Activated CD8-positive, alpha-beta memory T cell treated with anti-CD3 and anti-CD28 coated beads, Interleukin-2, amount 10 ng/mL, durations not matched to agents 7 days and 5 days (primary cell): Measurements from ENCODE around the gene PHF12. TPM values are rescaled to one million over a fixed set of nuclear protein-coding genes. Genes with fewer than 3 reads are reported as not detected.
A peak's percentile ranks its signal among the peaks of the same experiment; 100 is the strongest.

Experiments used
- ATAC-seq: fragments of 150-1000 bp; cut with Tn5 transposase; one replicate; pipeline ENCODE4 v1.10.0; 2021; ENCODE audit warnings: moderate library complexity
- CTCF ChIA-PET: fragments of 350-600 bp; sonication (Branson Sonifier 250); formaldehyde crosslinking; loops from one replicate; lab custom pipeline; 2021; ENCODE audit warnings: antibody characterized with exemption; lab: Charles Lee
- DNase-seq: peaks from one replicate; pipeline ENCODE4 v3.0.0-alpha.2; 2020
- H3K27ac Mint-ChIP-seq: one replicate; pipeline ENCODE4 v1.8.0; 2021; ENCODE audit warnings: mild to moderate bottlenecking, mixed read lengths
- H3K27me3 Mint-ChIP-seq: one replicate; pipeline ENCODE4 v1.8.0; 2021; ENCODE audit warnings: mixed read lengths
- H3K36me3 Mint-ChIP-seq: one replicate; pipeline ENCODE4 v1.8.0; 2021; ENCODE audit warnings: mild to moderate bottlenecking, mixed read lengths
- H3K4me1 Mint-ChIP-seq: one replicate; pipeline ENCODE4 v1.8.0; 2021; ENCODE audit warnings: mixed read lengths
- H3K4me3 Mint-ChIP-seq: one replicate; pipeline ENCODE4 v1.8.0; 2021; ENCODE audit warnings: mild to moderate bottlenecking, moderate library complexity, mixed read lengths
- H3K9me3 Mint-ChIP-seq: one replicate; pipeline ENCODE4 v1.8.0; 2022; ENCODE audit warnings: low read depth, mixed read lengths
- microRNA-seq: library from miRNA; unstranded; fragments of <30 nt; microRNA quantifications from one replicate; pipeline ENCODE4 v1.2.0, GENCODE V29; 2022
- total RNA-seq, 2 experiments: library from RNA; stranded (reverse); gene quantifications; one replicate each; pipeline ENCODE4 v1.2.3, GENCODE V29; 2021

PHF12 gene
- total RNA-seq, 2 experiments from 2014 or later: 79.5 to 85.8 TPM

DNA sequence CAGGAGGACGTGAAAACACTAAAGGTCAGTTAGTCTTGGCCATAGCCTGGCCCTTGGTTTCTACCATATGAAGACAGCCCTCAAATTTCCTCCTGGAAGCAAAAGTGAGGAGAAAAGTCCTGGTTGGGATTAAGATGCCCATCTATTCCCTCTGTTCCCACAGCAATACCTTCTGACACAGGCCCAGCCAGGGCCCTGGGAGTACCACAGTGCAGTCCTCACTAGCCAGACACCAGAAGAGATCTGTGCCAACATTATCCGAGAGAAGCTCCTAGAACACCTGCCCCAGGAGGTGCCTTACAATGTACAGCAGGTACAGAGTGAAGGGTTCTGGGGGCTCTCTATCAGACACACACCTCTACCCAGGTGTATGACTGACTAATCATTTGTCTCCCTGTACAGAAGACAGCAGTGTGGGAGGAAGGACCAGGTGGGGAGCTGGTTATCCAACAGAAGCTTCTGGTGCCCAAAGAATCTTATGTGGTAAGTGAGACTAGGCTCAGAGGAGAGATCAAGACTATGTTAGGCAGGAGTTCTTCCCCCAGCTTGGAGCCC, 92.4 kb downstream of the PHF12 start:
- H3K27ac Mint-ChIP-seq: peak overlapping the region; percentile 59
- no peaks in the 10 kb centered on the region for H3K9me3 Mint-ChIP-seq
- H3K4me1 Mint-ChIP-seq: peaks cover 22% of the 10 kb centered on the region
- H3K27me3 Mint-ChIP-seq: no peaks in the 10 kb centered on the region
- DNase-seq: no peak
- no peak for ATAC-seq
- CTCF ChIA-PET: interaction anchor here (0.5 to 1.7 kb wide), 4 partner anchors 9 to 109 kb away, joined by 3 to 7 read pairs (median 4); no protein-coding TSS in a partner anchor
- no peak overlapping the region for H3K4me3 Mint-ChIP-seq
- peaks cover 19% of the 10 kb centered on the region for H3K36me3 Mint-ChIP-seq

DNA sequence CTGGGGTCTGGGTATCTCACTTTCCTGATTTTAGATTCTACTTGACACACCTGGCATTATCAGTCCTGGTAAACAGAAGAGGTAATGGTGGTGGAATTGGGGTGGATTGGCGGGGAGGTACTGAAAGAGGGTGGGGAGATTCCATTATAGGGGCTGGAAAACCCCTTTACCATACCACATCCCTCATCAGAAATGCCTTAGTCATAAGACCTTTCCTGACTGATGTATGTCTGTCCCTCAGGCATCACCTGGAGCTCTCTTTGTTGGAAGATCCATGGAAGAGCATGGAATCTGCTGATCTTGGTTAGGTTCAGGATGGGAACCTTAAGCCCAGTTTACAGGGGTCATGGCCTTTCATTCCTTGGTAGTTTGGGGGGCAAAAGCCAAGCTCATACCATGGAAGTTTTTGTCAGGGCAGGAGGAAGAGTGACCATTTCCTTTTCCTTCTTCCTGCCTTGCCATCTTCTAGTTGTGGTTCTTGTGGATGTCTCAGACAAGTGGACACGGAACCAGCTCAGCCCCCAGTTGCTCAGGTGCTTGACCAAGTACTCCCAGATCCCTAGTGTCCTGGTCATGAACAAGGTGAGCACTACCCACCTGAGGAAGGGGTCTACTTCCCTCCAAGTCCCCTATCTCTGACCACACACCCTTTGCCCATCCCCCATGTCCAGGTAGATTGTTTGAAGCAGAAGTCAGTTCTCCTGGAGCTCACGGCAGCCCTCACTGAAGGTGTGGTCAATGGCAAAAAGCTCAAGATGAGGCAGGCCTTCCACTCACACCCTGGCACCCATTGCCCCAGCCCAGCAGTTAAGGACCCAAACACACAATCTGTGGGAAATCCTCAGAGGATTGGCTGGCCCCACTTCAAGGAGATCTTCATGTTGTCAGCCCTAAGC, 93.2 kb downstream of the PHF12 start:
- Mint-ChIP-seq H3K9me3 (no peaks in the 10 kb centered on the region), H3K4me1 (peaks cover 25% of the 10 kb centered on the region), H3K36me3 (peaks cover 19% of the 10 kb centered on the region), H3K27ac (no peak overlapping the region), H3K27me3 (no peaks in the 10 kb centered on the region), H3K4me3 (no peak overlapping the region)
- CTCF ChIA-PET: interaction anchor here (0.5 to 1.7 kb wide), 5 partner anchors 8 to 108 kb away, joined by 3 to 7 read pairs (median 3); partner anchors contain the start of gene DHRS13
- ATAC-seq (no peak), DNase-seq (no peak)

DNA sequence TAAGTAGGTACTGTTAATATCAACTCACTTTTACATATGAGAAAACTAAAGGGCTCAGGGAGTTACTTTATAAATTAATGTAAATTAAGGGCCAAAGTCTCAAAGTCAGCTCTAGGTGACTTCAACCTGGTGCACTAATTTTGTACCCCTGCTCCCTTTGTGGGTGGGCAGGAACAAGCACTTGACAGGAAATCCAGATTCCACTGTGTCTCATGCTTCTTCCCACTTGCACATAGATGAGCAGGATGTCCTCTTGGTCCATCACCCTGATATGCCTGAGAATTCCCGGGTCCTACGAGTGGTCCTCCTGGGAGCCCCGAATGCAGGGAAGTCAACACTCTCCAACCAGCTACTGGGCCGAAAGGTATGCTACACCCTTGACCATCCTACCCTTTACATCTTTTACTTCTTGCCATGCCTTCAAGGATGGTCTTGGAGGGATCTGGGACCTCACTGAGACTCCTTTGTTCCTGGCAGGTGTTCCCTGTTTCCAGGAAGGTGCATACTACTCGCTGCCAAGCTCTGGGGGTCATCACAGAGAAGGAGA, 95.2 kb downstream of the PHF12 start:
- no peak for ATAC-seq
- H3K27ac Mint-ChIP-seq: no peak overlapping the region
- CTCF ChIA-PET: interaction anchor here (0.7 to 1.7 kb wide), 5 partner anchors 15 to 1070 kb away, joined by 3 to 7 read pairs (median 3); no protein-coding TSS in a partner anchor
- H3K36me3 Mint-ChIP-seq: peaks cover 17% of the 10 kb centered on the region
- peak overlapping the region; percentile 83 for H3K4me3 Mint-ChIP-seq
- no peaks in the 10 kb centered on the region for H3K27me3 Mint-ChIP-seq
- peaks cover 25% of the 10 kb centered on the region for H3K4me1 Mint-ChIP-seq
- DNase-seq: no peak
- H3K9me3 Mint-ChIP-seq: no peaks in the 10 kb centered on the region

DNA sequence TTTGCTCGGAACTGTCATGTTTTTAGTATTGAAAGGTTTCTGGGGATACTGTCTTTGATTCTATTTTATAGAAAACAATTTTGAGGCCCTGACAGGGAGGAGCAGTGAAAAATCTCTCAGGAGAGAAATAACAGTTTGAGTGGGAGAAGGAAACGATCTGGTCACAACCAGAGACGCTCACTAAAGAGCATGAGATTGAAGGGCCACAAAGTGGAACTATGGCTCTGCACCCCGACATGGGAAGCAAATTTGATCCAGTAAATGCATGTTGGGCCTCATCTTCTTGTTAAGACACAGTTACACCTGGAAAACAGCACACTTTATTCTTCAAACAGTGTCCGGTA, 96.0 kb downstream of the PHF12 start:
- H3K36me3 Mint-ChIP-seq: peaks cover 12% of the 10 kb centered on the region
- CTCF ChIA-PET: interaction anchor here (1.0 to 1.7 kb wide), 3 partner anchors 61 to 98 kb away, joined by 3 to 7 read pairs (median 3); no protein-coding TSS in a partner anchor
- H3K27ac Mint-ChIP-seq: peak overlapping the region; percentile 81
- H3K4me1 Mint-ChIP-seq: peaks cover 25% of the 10 kb centered on the region
- no peaks in the 10 kb centered on the region for H3K27me3 Mint-ChIP-seq
- H3K4me3 Mint-ChIP-seq: peak overlapping the region; percentile 83
- ATAC-seq (no peak), DNase-seq (no peak)
- H3K9me3 Mint-ChIP-seq: no peaks in the 10 kb centered on the region

Small RNAs within 50 kb of the gene (microRNA-seq; reads per million reads assigned to microRNA genes)
- not detected for gene MIR451B

Other genes with a start within 250 kb of the PHF12 start
- gene PROCA1, start 239.6 kb downstream of the PHF12 start, total RNA-seq: 1 to 10 TPM; 6.1 to 9.0 TPM
- gene RAB34, start 233.7 kb downstream of the PHF12 start, total RNA-seq: 1 to 10 TPM; 5.6 to 8.3 TPM
- gene RPL23A, start 231.5 kb downstream of the PHF12 start, total RNA-seq: 1,000 to 10,000 TPM; 1,823 to 1,960 TPM
- 1 to 10 TPM; 3.2 to 5.6 TPM for gene TLCD1, start 225.3 kb downstream of the PHF12 start, total RNA-seq
- 1 to 10 TPM; 3.6 to 5.1 TPM for gene NEK8, start 222.7 kb downstream of the PHF12 start, total RNA-seq
- gene TRAF4, start 207.5 kb downstream of the PHF12 start, total RNA-seq: 100 to 1,000 TPM in 1 of 2 experiments, 10 to 100 TPM in 1; 60.1 to 107 TPM
- gene FAM222B, start 108.7 kb downstream of the PHF12 start, total RNA-seq: 10 to 100 TPM; 14.5 to 19.6 TPM
- gene ERAL1, start 96.5 kb downstream of the PHF12 start, total RNA-seq: 10 to 100 TPM; 46.1 to 50.6 TPM
- 100 to 1,000 TPM; 143 to 191 TPM for gene FLOT2, start 53.8 kb downstream of the PHF12 start, total RNA-seq
- gene DHRS13, start 48.4 kb downstream of the PHF12 start, total RNA-seq: 10 to 100 TPM; 23.1 to 25.9 TPM
- gene SEZ6, start 54.5 kb upstream of the PHF12 start, total RNA-seq: not detected
- 1 to 10 TPM; 1.6 to 2.2 TPM for gene PIPOX, start 91.6 kb upstream of the PHF12 start, total RNA-seq
- gene MYO18A, start 228.9 kb upstream of the PHF12 start, total RNA-seq: 10 to 100 TPM; 67.7 to 85.8 TPM